Measurements from ENCODE around the gene ATE1. TPM values are rescaled to one million over a fixed set of nuclear protein-coding genes. Genes with fewer than 3 reads are reported as not detected.

The ATE1 gene
- total RNA-seq, 2 experiments from 2014 or later, result 22.1 to 22.9 TPM

DNA sequence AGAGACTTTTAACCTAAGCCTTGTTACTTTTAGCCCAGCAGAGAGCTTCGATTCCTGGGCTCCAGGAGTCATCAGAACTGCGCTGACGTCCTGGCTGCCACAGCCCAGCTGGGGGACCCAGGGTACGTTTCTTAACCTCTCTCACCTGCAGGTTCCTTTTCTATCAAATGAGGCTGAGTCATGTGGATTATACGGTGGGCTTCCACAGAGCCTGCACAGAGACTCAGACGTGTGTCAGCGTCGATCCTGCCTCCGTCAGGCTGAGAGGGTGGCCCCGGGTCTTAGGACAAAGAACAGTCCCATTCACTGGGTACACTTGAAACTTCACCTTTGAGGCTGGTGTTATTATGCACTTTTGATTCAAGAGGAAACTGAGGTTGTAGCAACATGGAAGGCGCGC is 228.9 kb downstream of the ATE1 start:
- Mint-ChIP-seq H3K4me3 (no peak overlapping the region), H3K4me1 (no peaks in the 10 kb centered on the region), H3K27me3 (no peaks in the 10 kb centered on the region), H3K27ac (no peak overlapping the region), H3K36me3 (ENCODE audit: low read depth) (no peaks in the 10 kb centered on the region), H3K9me3 (peaks cover 9% of the 10 kb centered on the region)
- CTCF ChIA-PET, result no interaction called here
- DNase-seq, result no peak
- POLR2A ChIA-PET, result no interaction called here

DNA sequence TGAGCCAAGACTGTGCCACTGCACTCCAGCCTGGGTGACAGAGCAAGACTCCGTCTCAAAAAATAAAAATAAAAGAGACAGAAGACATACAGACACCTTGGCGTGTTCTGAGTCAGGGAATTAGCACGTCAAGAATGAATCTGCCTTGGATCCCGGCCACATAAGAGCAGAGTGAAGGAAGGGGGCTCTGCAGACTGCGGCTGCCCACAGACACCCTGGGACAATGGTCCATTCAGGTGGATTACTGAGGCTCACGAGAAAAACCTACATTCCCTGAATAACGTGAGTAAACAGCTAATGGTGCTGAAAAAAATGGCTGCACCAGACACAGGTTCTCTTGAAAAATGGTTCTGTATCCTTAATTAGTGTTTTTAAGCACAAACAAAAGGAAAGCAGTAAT is 229.5 kb downstream of the ATE1 start:
- Mint-ChIP-seq H3K9me3 (peaks cover 9% of the 10 kb centered on the region), H3K27me3 (no peaks in the 10 kb centered on the region), H3K4me3 (no peak overlapping the region), H3K27ac (no peak overlapping the region), H3K4me1 (no peaks in the 10 kb centered on the region), H3K36me3 (ENCODE audit: low read depth) (no peaks in the 10 kb centered on the region)
- ChIA-PET CTCF (no interaction called here), POLR2A (no interaction called here)
- no peak for DNase-seq

DNA sequence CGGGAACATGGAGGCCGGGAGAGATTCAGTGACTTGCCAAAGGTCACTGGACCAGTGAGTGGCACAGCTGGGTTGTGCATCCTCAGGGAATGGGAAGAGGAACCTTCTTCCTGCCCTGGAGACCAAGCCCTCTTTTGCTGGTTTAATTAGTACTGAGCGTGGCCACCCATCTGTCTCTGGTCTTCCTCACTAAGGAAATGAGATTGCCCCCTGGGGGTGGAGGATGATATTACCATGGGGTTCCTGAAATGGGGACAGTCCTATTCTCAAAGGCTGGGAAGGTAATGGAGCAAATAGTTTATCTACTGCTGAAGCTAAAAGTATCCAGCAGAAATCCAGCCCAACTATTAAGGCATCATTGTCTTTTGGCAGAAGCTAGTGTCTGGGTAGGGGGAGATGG is 231.0 kb downstream of the ATE1 start:
- POLR2A ChIA-PET, result no interaction called here
- no peak for DNase-seq
- Mint-ChIP-seq H3K27me3 (no peaks in the 10 kb centered on the region), H3K27ac (no peak overlapping the region), H3K36me3 (ENCODE audit: low read depth) (no peaks in the 10 kb centered on the region), H3K4me3 (no peak overlapping the region), H3K9me3 (peaks cover 9% of the 10 kb centered on the region), H3K4me1 (no peaks in the 10 kb centered on the region)
- CTCF ChIA-PET, result interaction anchor here (0.6 to 1.6 kb wide), 5 partner anchors 13 to 747 kb away, joined by 3 to 9 read pairs (median 3); no protein-coding TSS in a partner anchor

- Mint-ChIP-seq H3K9me3 (peaks cover 9% of the 10 kb centered on the region), H3K27ac (no peak overlapping the region), H3K4me1 (no peaks in the 10 kb centered on the region), H3K4me3 (no peak overlapping the region), H3K36me3 (ENCODE audit: low read depth) (no peaks in the 10 kb centered on the region), H3K27me3 (no peaks in the 10 kb centered on the region)
- ChIA-PET POLR2A (no interaction called here), CTCF (interaction anchor here (0.6 to 1.6 kb wide), 2 partner anchors 29 to 747 kb away, joined by 3 to 9 read pairs; no protein-coding TSS in a partner anchor)
- no peak for DNase-seq
Observed at GRCh38 chr10:121695731-121696464, 231.9 kb downstream of the ATE1 start.

DNA sequence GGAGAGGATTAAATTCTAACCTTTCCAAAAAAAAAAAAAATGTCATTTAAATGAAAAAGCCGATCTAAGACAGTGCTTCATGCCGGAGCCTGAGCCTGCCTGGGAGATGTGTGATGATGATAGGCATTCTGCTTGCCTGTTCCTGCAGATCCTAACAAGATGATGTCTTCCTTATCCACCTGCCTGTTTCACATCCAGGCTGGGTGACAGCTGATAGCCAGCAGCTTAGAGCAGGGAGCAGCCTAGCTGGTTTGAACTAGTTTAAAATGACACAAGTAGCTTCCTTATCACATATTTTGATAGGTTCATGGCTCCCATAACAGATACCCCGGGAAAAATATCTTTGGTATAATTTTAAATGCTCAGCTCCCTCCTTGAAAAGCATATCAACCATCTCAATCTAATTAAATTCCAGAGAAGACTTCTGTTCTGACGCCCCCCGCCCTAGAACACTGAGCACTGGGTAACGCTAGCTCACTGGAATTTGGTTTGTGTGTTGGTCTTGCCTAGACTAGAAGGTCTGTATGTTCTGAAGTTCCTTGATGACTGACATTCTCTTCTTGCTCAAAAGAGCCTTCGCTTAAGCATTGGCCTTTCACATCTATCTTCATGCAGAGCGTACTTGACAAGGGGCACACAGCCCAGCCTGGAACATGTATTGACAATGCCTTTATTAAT is 232.7 kb downstream of the ATE1 start:
- H3K4me1 Mint-ChIP-seq, result no peaks in the 10 kb centered on the region
- no peaks in the 10 kb centered on the region for H3K36me3 Mint-ChIP-seq (ENCODE audit: low read depth)
- H3K9me3 Mint-ChIP-seq, result peaks cover 5% of the 10 kb centered on the region
- no peak overlapping the region for H3K27ac Mint-ChIP-seq
- DNase-seq, result no peak
- CTCF ChIA-PET, result no interaction called here
- POLR2A ChIA-PET, result no interaction called here
- no peaks in the 10 kb centered on the region for H3K27me3 Mint-ChIP-seq
- no peak overlapping the region for H3K4me3 Mint-ChIP-seq

DNA sequence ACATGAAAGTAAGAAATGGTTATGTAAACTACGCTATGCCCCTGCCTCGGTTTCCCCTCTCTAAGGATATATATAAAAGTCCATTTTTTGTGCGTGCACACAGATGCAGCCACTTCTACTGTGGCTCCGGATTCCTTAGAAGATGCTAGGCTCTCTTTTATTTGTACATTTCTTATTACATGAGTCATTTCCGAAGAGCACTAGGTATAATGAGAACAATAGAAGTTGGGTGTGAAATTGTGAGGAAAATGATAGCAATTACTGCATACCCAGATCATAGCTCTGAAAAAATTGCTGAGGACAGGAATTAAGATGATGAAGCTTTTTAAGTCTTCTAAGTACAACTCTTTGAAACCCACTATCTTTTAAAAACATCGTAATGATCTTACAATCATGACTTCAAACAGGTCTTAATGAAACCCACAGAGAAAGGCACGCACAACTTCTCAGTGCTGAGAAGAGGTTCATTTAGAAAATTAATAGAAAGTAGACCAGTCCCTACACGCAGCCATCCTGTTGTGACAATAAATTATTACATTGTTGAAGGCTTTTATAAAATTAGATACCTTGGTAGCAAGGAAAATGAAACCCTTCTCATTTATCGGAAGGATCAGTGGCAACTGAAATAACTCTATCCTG is 233.4 kb downstream of the ATE1 start:
- POLR2A ChIA-PET, result no interaction called here
- Mint-ChIP-seq H3K4me1 (no peaks in the 10 kb centered on the region), H3K9me3 (peaks cover 2% of the 10 kb centered on the region), H3K36me3 (ENCODE audit: low read depth) (no peaks in the 10 kb centered on the region), H3K27me3 (no peaks in the 10 kb centered on the region), H3K4me3 (no peak overlapping the region), H3K27ac (no peak overlapping the region)
- CTCF ChIA-PET, result no interaction called here
- no peak for DNase-seq

- no peak overlapping the region for H3K4me3 Mint-ChIP-seq
- DNase-seq, result no peak
- no peaks in the 10 kb centered on the region for H3K4me1 Mint-ChIP-seq
- H3K36me3 Mint-ChIP-seq (ENCODE audit: low read depth), result no peaks in the 10 kb centered on the region
- no peaks in the 10 kb centered on the region for H3K9me3 Mint-ChIP-seq
- ChIA-PET POLR2A (no interaction called here), CTCF (no interaction called here)
- no peaks in the 10 kb centered on the region for H3K27me3 Mint-ChIP-seq
- no peak overlapping the region for H3K27ac Mint-ChIP-seq
Observed at GRCh38 chr10:121692626-121693025, 235.2 kb downstream of the ATE1 start.

GRCh38 chr10:121690970-121691369 is 236.9 kb downstream of the ATE1 start:
- POLR2A ChIA-PET, result no interaction called here
- DNase-seq, result no peak
- Mint-ChIP-seq H3K27ac (no peak overlapping the region), H3K27me3 (no peaks in the 10 kb centered on the region), H3K4me3 (no peak overlapping the region), H3K9me3 (no peaks in the 10 kb centered on the region), H3K36me3 (ENCODE audit: low read depth) (no peaks in the 10 kb centered on the region), H3K4me1 (no peaks in the 10 kb centered on the region)
- CTCF ChIA-PET, result no interaction called here

Other genes starting within 250 kb of the ATE1 start
- 10 to 100 TPM; 54.0 to 54.7 TPM for gene NSMCE4A, start 47.2 kb upstream of the ATE1 start, total RNA-seq
- not detected for gene TACC2, start 61.1 kb upstream of the ATE1 start, total RNA-seq

All from activated CD4-positive, alpha-beta memory T cell treated with anti-CD3 and anti-CD28 coated beads, Interleukin-2, amount 10 ng/mL, durations not matched to agents 7 days and 5 days (primary cell).